Bronchial epithelial cell (primary cell): ENCODE data around the gene ARL13B. TPM values are rescaled to one million over a fixed set of nuclear protein-coding genes. Genes with fewer than 3 reads are reported as not detected.

ENCODE experiments used
- DNase-seq: peaks from one replicate; pipeline ENCODE4 v3.0.0-alpha.2; 2010; ENCODE audit warnings: low read depth
- FAIRE-seq: peaks from 2 replicates; lab custom pipeline; 2011; peaks lifted over from hg19 to GRCh38; lab: Jason Lieb, UNC
- H3K27me3 ChIP-seq: 2 replicates; pipeline ENCODE4 v1.5.1; 2011; ENCODE audit warnings: low read length; ENCODE audit not compliant: control insufficient read depth, insufficient read depth
- H3K36me3 ChIP-seq: 2 replicates; pipeline ENCODE4 v1.5.1; 2011; ENCODE audit warnings: low read length; ENCODE audit not compliant: control insufficient read depth, insufficient read depth
- H3K4me3 ChIP-seq: 2 replicates; pipeline ENCODE4 v1.5.1; 2011; ENCODE audit warnings: mild to moderate bottlenecking, low read depth, low read length, control low read depth
- total RNA-seq: library from RNA; depleted of rRNA; stranded (reverse); fragments of >200 nt; gene quantifications from 2 replicates; pipeline ENCODE4 v1.2.1, GENCODE V29; 2014
- TF ChIP-seq, protein P1 (sequence below): IDR thresholded peaks from 2 replicates; pipeline ENCODE4 v1.5.1; 2011; ENCODE audit warnings: mild to moderate bottlenecking, moderate library complexity, low read length, control low read depth, inconsistent platforms; ENCODE audit not compliant: insufficient read depth, severe bottlenecking

ARL13B gene
- total RNA-seq, 1 donor from 2014 or later = 6.8 TPM

GRCh38 chr3:94061297-94061696, 81.3 kb downstream of the ARL13B start:
- TF ChIP-seq, protein P1, sequence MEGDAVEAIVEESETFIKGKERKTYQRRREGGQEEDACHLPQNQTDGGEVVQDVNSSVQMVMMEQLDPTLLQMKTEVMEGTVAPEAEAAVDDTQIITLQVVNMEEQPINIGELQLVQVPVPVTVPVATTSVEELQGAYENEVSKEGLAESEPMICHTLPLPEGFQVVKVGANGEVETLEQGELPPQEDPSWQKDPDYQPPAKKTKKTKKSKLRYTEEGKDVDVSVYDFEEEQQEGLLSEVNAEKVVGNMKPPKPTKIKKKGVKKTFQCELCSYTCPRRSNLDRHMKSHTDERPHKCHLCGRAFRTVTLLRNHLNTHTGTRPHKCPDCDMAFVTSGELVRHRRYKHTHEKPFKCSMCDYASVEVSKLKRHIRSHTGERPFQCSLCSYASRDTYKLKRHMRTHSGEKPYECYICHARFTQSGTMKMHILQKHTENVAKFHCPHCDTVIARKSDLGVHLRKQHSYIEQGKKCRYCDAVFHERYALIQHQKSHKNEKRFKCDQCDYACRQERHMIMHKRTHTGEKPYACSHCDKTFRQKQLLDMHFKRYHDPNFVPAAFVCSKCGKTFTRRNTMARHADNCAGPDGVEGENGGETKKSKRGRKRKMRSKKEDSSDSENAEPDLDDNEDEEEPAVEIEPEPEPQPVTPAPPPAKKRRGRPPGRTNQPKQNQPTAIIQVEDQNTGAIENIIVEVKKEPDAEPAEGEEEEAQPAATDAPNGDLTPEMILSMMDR = no peak
- H3K36me3 ChIP-seq = no peaks in the 10 kb centered on the region
- H3K27me3 ChIP-seq = no peaks in the 10 kb centered on the region
- DNase-seq (no peak), FAIRE-seq (no peak)
- H3K4me3 ChIP-seq = no peak overlapping the region

- FAIRE-seq (no peak), DNase-seq (peak; percentile 96)
- H3K36me3 ChIP-seq = peaks cover 2% of the 10 kb centered on the region
- TF ChIP-seq, protein P1 = no peak
- no peaks in the 10 kb centered on the region for H3K27me3 ChIP-seq
- peak within 1 kb of the TSS; percentile 82 for H3K4me3 ChIP-seq
Measured at GRCh38 chr3:94062513-94063404, 82.8 kb downstream of the ARL13B start, which contains the start of the genes DHFR2 and NSUN3. Gene DHFR2, minus strand, starts transcription at chr3:94062916. Its CDS starts 1,405 bp downstream, at chr3:94061511. Gene NSUN3, plus strand, starts transcription at chr3:94063061. Its CDS starts 66 bp downstream, at chr3:94063127.

- H3K4me3 ChIP-seq = peak overlapping the region; percentile 82
- TF ChIP-seq, protein P1 = no peak
- FAIRE-seq (no peak), DNase-seq (no peak)
- peaks cover 2% of the 10 kb centered on the region for H3K36me3 ChIP-seq
- H3K27me3 ChIP-seq = no peaks in the 10 kb centered on the region
Measured at GRCh38 chr3:94063496-94064119, 83.7 kb downstream of the ARL13B start.

- Histone ChIP-seq H3K36me3 (peaks cover 2% of the 10 kb centered on the region), H3K4me3 (no peak overlapping the region), H3K27me3 (no peaks in the 10 kb centered on the region)
- DNase-seq = no peak
- TF ChIP-seq, protein P1 = no peak
- no peak for FAIRE-seq
Measured at GRCh38 chr3:94064243-94064860, 84.4 kb downstream of the ARL13B start.

DNA sequence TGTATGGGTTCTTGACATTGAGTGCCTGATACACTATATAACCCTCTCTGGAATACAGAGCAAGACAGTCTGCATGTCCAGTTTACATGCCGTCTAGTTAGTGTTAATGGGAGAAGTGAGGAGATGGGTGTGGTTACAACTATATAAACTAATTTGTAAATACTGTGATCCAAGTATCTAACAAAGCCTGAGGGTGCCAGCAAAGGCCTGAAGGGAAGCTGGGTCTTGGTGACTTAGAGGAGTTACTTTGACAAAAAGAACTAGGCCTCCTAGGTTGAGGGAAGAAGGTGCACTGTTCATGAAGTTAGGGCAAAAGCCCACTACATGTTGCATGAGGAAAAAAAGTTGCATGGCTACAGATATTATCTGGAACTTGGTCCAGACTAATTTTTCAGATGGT, 85.2 kb downstream of the ARL13B start:
- no peak overlapping the region for H3K4me3 ChIP-seq
- DNase-seq (no peak), FAIRE-seq (no peak)
- TF ChIP-seq, protein P1 = no peak
- H3K27me3 ChIP-seq = no peaks in the 10 kb centered on the region
- peaks cover 2% of the 10 kb centered on the region for H3K36me3 ChIP-seq
